CD8-positive, alpha-beta memory T cell (primary cell): ENCODE measurements around the gene IL21R. TPM values are rescaled to one million over a fixed set of nuclear protein-coding genes. Genes with fewer than 3 reads are reported as not detected.

Experiments used
- CTCF ChIA-PET: fragments of 350-600 bp; sonication (Branson Sonifier 250); formaldehyde crosslinking; loops from one replicate; lab custom pipeline; 2021; ENCODE audit warnings: antibody characterized with exemption; lab: Charles Lee
- POLR2A ChIA-PET: fragments of 350-600 bp; sonication (Branson Sonifier 250); formaldehyde crosslinking; loops from one replicate; lab custom pipeline; 2021; ENCODE audit warnings: antibody characterized with exemption; lab: Charles Lee
- DNase-seq, 5 donors: peaks; one replicate each; pipeline versions ENCODE4 v3.0.0 to v3.0.0-alpha.2; 2020 to 2022; ENCODE audit warnings: mixed read lengths in 1 of 5
- H3K27ac ChIP-seq: one replicate; pipeline ENCODE4 v1.7.0; 2013; ENCODE audit warnings: low read depth, mild to moderate bottlenecking, low read length, moderate library complexity
- H3K27me3 ChIP-seq: 2 replicates; pipeline ENCODE4 v1.7.0; 2013; ENCODE audit warnings: low read length, mild to moderate bottlenecking; ENCODE audit not compliant: insufficient read depth, poor library complexity, severe bottlenecking
- H3K36me3 ChIP-seq: 2 replicates; pipeline ENCODE4 v1.7.0; 2013; ENCODE audit warnings: mild to moderate bottlenecking, low read length, moderate library complexity; ENCODE audit not compliant: insufficient read depth
- H3K4me1 ChIP-seq: 2 replicates; pipeline ENCODE4 v1.7.0; 2013; ENCODE audit warnings: mild to moderate bottlenecking, low read length, moderate library complexity; ENCODE audit not compliant: insufficient read depth
- H3K4me3 ChIP-seq: 2 replicates; pipeline ENCODE4 v1.7.0; 2013; ENCODE audit warnings: mild to moderate bottlenecking, low read length
- H3K9me3 ChIP-seq: 2 replicates; pipeline ENCODE4 v1.7.0; 2013; ENCODE audit warnings: mild to moderate bottlenecking, low read length
- H3K27ac Mint-ChIP-seq, 8 donors: one replicate each; pipeline ENCODE4 v1.8.0; 2020 to 2021; ENCODE audit warnings: mixed read lengths in 8 of 8, mild to moderate bottlenecking in 6 of 8, inconsistent platforms in 3 of 8, moderate library complexity in 3 of 8
- H3K27me3 Mint-ChIP-seq, 2 donors: one replicate each; pipeline ENCODE4 v1.8.0; 2020 to 2021; ENCODE audit warnings: mixed read lengths in 2 of 2, mild to moderate bottlenecking in 1 of 2, moderate library complexity in 1 of 2
- H3K36me3 Mint-ChIP-seq, 3 donors: one replicate each; pipeline ENCODE4 v1.8.0; 2020 to 2021; ENCODE audit warnings: mixed read lengths in 3 of 3, inconsistent platforms in 1 of 3, mild to moderate bottlenecking in 1 of 3
- H3K4me1 Mint-ChIP-seq, 3 donors: one replicate each; pipeline ENCODE4 v1.8.0; 2020 to 2021; ENCODE audit warnings: mixed read lengths in 3 of 3, inconsistent platforms in 1 of 3, mild to moderate bottlenecking in 1 of 3
- H3K4me3 Mint-ChIP-seq, 7 donors: one replicate each; pipeline ENCODE4 v1.8.0; 2020 to 2021; ENCODE audit warnings: mixed read lengths in 7 of 7, mild to moderate bottlenecking in 6 of 7, moderate library complexity in 4 of 7, inconsistent platforms in 2 of 7
- H3K9me3 Mint-ChIP-seq, 5 donors: one replicate each; pipeline ENCODE4 v1.8.0; 2020 to 2022; ENCODE audit warnings: mixed read lengths in 5 of 5, mild to moderate bottlenecking in 3 of 5, moderate library complexity in 2 of 5, inconsistent platforms in 1 of 5
- polyA plus RNA-seq: library from polyadenylated mRNA; unstranded; fragments of 300-500 nt; fragmentation: Illumina TruSeq; gene quantifications from one replicate; pipeline ENCODE4 v1.2.3, GENCODE V29; 2021
- total RNA-seq, 2 experiments: library from RNA; stranded (reverse); gene quantifications; one replicate each; pipeline ENCODE4 v1.2.3, GENCODE V29; 2021

Gene IL21R
- total and polyA plus RNA-seq, 3 experiments from 2014 or later = 53.7 to 84.5 (median 80.5) TPM

- Mint-ChIP-seq H3K27me3 (peaks cover 0 to 5% of the 10 kb centered on the region in 2 donors), H3K27ac (peak overlapping the region in 7 of 8 donors; percentile 42 to 100 (median 98)), H3K9me3 (no peaks in the 10 kb centered on the region), H3K36me3 (peaks cover 5 to 59% (median 6%) of the 10 kb centered on the region in 3 donors), H3K4me1 (peaks cover 50 to 90% (median 55%) of the 10 kb centered on the region in 3 donors), H3K4me3 (peak overlapping the region in 5 of 7 donors; percentile 34 to 95 (median 84))
- Histone ChIP-seq H3K4me3 (no peak overlapping the region), H3K4me1 (peaks cover 67% of the 10 kb centered on the region), H3K27me3 (no peaks in the 10 kb centered on the region), H3K36me3 (peaks cover 12% of the 10 kb centered on the region), H3K9me3 (no peaks in the 10 kb centered on the region), H3K27ac (peak overlapping the region; percentile 86)
- no peak for DNase-seq
- CTCF ChIA-PET = interaction anchor here (0.6 to 3.3 kb wide), 15 partner anchors 11 to 309 kb away, joined by 3 to 20 read pairs (median 3); partner anchors contain the start of genes GTF3C1 and KATNIP
- POLR2A ChIA-PET = interaction anchor here (0.8 to 1.7 kb wide), 4 partner anchors 12 to 232 kb away, joined by 3 to 8 read pairs (median 4); no protein-coding TSS in a partner anchor
Observed at GRCh38 chr16:27462200-27462845, 60.3 kb downstream of the IL21R start.

DNA sequence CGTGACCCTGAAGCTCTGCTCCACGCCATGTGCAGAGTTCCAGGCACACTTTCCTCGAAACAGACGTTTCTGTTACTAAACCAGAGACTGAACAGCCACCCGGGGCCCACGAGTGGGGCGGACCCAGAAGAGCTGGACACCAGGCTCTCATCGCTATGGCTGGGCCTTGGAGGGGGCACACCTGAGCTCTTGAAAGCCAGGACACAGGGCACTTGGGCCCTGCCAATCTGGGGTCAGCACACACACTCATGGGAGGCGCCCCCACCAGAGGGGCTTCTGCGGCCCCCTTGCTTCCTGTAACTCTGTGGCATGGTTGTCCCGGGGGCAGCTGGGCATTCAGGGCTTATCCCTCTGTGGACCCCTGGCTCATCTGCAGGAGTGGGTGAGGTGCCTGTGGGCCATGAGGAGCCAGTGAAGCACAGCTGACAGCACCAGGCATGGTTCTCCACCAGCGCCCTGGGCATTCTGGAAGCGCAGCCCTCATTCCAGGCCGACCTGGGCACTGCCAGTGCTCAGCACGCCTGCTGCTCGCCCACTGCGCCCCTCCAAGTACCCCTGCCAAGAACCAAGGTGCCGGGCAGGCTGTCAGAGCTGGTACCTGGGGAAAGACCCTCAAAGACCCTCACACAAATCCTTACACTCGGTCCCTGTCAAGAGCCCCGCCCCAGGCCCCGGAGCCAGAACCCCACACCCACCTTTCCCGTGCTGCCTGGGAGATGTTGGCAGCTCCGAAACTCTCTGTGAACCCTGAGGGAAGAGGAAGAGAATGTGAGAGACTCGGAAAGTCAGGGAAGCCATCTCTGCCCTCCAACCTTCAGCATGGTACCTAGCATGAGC is 61.1 kb downstream of the IL21R start:
- peaks cover 9 to 66% (median 11%) of the 10 kb centered on the region in 3 donors for H3K36me3 Mint-ChIP-seq
- Histone ChIP-seq H3K27me3 (no peaks in the 10 kb centered on the region), H3K36me3 (peaks cover 16% of the 10 kb centered on the region), H3K4me3 (peak overlapping the region; percentile 38), H3K9me3 (no peaks in the 10 kb centered on the region), H3K27ac (peak overlapping the region; percentile 86), H3K4me1 (peaks cover 65% of the 10 kb centered on the region)
- CTCF ChIA-PET = interaction anchor here (0.6 to 3.3 kb wide), 19 partner anchors 11 to 310 kb away, joined by 3 to 20 read pairs (median 4); partner anchors contain the start of genes GTF3C1 and KATNIP
- peak overlapping the region; percentile 84 to 95 (median 85) for H3K4me3 Mint-ChIP-seq
- peaks cover 47 to 87% (median 52%) of the 10 kb centered on the region in 3 donors for H3K4me1 Mint-ChIP-seq
- no peaks in the 10 kb centered on the region for H3K9me3 Mint-ChIP-seq
- H3K27ac Mint-ChIP-seq = peak overlapping the region; percentile 96 to 100 (median 98)
- POLR2A ChIA-PET = interaction anchor here (0.8 to 1.7 kb wide), 8 partner anchors 12 to 232 kb away, joined by 3 to 8 read pairs (median 4); no protein-coding TSS in a partner anchor
- no peak for DNase-seq
- H3K27me3 Mint-ChIP-seq = peaks cover 0 to 4% of the 10 kb centered on the region in 2 donors

DNA sequence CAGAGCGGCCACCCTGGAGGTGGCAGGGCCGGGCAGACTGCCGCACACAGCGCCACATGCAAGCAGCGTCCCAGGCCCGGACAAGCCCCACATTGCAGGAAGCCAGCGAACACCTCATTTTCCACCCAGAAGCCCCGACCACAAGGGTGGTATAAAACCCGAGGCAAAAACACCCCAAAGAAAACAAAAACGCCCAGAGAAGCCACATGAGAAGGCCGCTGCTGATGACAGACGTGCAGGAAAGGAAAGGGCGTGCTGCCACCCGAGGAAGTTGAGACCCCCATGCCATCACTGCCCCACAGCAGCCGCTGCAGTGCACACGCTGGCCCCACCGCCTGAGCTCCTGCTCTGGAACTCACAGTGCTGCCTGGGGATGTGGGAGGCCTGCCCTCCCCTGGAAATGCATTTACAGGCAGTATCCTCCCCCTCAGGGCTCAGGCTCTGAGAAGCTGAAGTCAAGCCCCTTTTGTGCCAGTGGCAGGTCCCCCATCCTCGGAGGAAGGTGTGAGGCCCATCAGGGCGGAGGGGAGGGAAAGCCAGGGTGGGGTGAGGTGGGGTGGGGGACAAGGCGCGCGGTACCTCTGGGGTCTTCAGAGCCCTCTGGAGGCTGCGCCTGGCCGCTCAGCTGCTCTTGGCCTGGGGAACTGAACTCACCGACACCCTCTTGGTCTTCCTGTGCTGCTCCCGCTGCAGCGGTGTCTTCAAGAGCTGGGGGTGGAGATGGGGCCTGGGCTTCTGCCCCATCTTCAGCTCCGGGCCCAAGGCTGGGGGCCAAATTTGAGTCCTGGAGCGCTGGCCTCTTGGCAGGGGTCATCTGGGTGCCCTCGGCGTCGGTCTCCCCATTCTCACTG is 62.0 kb downstream of the IL21R start:
- Mint-ChIP-seq H3K9me3 (no peaks in the 10 kb centered on the region), H3K27ac (peak overlapping the region; percentile 96 to 100 (median 98)), H3K4me3 (peak overlapping the region; percentile 84 to 95 (median 85)), H3K4me1 (peaks cover 47 to 80% (median 52%) of the 10 kb centered on the region in 3 donors), H3K36me3 (peaks cover 13 to 71% (median 13%) of the 10 kb centered on the region in 3 donors), H3K27me3 (peaks cover 0 to 4% of the 10 kb centered on the region in 2 donors)
- peak; percentile 57 to 90 (median 88) for DNase-seq
- H3K9me3 ChIP-seq = no peaks in the 10 kb centered on the region
- H3K27me3 ChIP-seq = no peaks in the 10 kb centered on the region
- peak overlapping the region; percentile 38 for H3K4me3 ChIP-seq
- ChIA-PET POLR2A (interaction anchor here (1.0 to 1.5 kb wide), 7 partner anchors 17 to 233 kb away, joined by 3 to 7 read pairs (median 4); partner anchors contain the start of genes GTF3C1 and KATNIP), CTCF (interaction anchor here (0.9 to 3.3 kb wide), 11 partner anchors 9 to 290 kb away, joined by 3 to 20 read pairs (median 4); no protein-coding TSS in a partner anchor)
- peaks cover 65% of the 10 kb centered on the region for H3K4me1 ChIP-seq
- peak overlapping the region; percentile 86 for H3K27ac ChIP-seq
- H3K36me3 ChIP-seq = peaks cover 19% of the 10 kb centered on the region

DNA sequence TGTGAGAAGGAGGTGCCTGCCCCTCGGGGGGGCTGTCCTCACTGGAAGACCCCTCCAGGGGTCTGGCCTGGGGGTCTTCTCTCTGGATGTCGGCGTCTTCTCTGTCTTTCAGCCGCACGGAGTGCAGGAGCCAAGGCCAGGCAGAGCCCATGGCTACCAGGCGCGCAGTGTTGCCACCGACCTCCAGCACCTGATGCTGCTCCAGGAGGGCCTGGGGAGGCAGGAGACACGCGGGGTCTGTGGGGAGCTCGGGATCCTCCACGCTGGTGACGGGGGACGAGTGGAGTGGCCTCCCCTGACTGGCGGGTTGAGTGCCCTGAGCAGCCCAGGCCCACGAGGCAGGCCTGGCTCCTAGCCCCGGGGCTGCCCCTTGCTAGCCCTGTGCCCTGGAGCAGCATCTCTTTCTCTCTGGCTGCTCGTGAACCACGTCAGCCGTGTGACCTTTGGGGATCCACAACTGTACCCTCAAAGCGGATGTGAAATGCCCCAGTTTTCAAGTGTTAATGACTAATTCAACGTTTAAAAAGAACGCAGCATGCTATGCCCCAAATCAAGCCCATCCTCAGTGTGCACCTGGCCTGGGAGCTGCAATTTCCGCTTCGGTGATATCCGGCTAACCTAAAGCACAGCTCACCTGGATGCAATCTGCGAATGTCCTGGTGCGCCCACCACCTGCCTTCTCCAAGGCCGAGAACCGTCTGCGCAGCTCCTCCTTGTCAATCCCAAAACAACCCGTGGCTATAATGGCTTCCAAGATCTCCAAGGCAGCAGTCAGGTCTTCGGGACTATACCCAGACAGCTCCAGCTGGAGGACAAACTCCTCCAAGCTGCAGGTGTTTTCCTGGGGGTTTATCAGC is 62.9 kb downstream of the IL21R start:
- H3K36me3 Mint-ChIP-seq = peaks cover 11 to 74% (median 13%) of the 10 kb centered on the region in 3 donors
- peaks cover 25% of the 10 kb centered on the region for H3K36me3 ChIP-seq
- peaks cover 62% of the 10 kb centered on the region for H3K4me1 ChIP-seq

DNA sequence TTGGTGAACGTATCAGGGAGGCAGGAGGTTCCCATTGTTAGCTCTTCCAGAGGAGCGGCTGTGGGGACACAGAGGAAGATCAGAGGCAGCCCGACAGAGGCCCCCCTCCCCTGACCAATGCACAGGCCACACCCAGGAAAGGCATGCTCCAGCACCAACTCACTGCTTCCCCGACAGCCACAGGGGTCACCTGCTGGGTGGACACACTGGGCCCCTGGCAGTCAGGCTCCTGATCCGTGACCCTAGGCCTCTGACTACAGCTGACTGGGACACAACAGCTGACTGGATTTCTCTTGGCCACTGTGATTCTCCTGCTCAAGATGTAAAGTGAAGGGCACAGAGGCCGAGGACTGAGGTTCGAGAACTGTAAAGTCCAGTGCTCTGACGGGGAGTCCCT is 63.5 kb downstream of the IL21R start:
- peaks cover 38 to 64% (median 42%) of the 10 kb centered on the region in 3 donors for H3K4me1 Mint-ChIP-seq
- DNase-seq = no peak
- Histone ChIP-seq H3K9me3 (no peaks in the 10 kb centered on the region), H3K4me3 (no peak overlapping the region), H3K4me1 (peaks cover 56% of the 10 kb centered on the region), H3K36me3 (peaks cover 32% of the 10 kb centered on the region), H3K27ac (no peak overlapping the region), H3K27me3 (no peaks in the 10 kb centered on the region)
- ChIA-PET POLR2A (interaction anchor here (1.4 kb wide), 1 partner anchor 84 kb away, joined by 4 read pairs; the partner anchor contains the start of genes GTF3C1 and KATNIP), CTCF (interaction anchor here (1.3 to 1.6 kb wide), 2 partner anchors 63 to 228 kb away, joined by 3 to 4 read pairs; partner anchors contain the start of gene IL21R)
- H3K4me3 Mint-ChIP-seq = peak overlapping the region; percentile 72 to 95 (median 85)
- no peaks in the 10 kb centered on the region for H3K9me3 Mint-ChIP-seq
- peaks cover 16 to 76% (median 17%) of the 10 kb centered on the region in 3 donors for H3K36me3 Mint-ChIP-seq
- H3K27ac Mint-ChIP-seq = peak overlapping the region; percentile 81 to 100 (median 98)
- H3K27me3 Mint-ChIP-seq = peaks cover 0 to 4% of the 10 kb centered on the region in 2 donors

More for the DNA sequence above, 62.9 kb downstream of the IL21R start:
- no peaks in the 10 kb centered on the region for H3K9me3 ChIP-seq
- peak overlapping the region; percentile 38 for H3K4me3 ChIP-seq
- Mint-ChIP-seq H3K27ac (peak overlapping the region; percentile 81 to 100 (median 98)), H3K9me3 (no peaks in the 10 kb centered on the region), H3K4me3 (peak overlapping the region; percentile 72 to 95 (median 85)), H3K27me3 (peaks cover 0 to 4% of the 10 kb centered on the region in 2 donors), H3K4me1 (peaks cover 39 to 71% (median 46%) of the 10 kb centered on the region in 3 donors)
- peak overlapping the region; percentile 86 for H3K27ac ChIP-seq
- CTCF ChIA-PET = interaction anchor here (1.1 to 3.3 kb wide), 7 partner anchors 10 to 291 kb away, joined by 3 to 20 read pairs (median 4); partner anchors contain the start of gene IL21R
- no peaks in the 10 kb centered on the region for H3K27me3 ChIP-seq
- POLR2A ChIA-PET = interaction anchor here (1.3 to 1.4 kb wide), 4 partner anchors 18 to 228 kb away, joined by 3 to 7 read pairs (median 4); partner anchors contain the start of genes GTF3C1 and KATNIP
- peak in 4 of 5 donors; percentile 34 to 68 (median 59) for DNase-seq

DNA sequence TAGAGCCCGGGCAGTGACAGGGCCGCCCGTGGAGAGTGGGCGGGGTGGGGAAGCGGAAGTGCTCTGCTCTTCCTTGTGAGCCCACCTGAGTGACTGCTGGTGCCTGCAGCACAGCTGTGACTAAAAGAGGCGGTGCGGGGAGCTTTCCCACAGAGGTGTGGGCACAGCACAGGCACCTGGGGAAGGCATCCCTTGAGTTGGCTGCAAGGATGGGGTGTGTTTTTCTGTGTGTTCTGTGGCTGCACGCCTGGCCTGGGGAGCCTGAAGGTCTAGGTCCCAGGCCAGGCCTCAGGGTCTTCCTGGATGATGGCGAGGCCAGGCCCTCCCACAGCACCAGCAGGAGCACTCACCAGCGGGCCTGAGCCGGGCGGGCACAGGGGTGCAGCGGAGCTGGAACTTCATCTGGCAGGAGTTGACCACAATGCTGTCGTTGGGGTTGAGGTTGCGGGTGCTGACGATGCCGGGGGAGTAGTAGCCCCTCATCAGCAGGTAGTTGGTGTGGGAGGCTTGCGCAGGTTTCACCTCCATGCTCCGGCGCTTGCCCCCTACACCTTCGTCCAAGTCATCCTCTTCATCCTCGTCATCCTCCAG is 67.1 kb downstream of the IL21R start:
- Histone ChIP-seq H3K4me3 (no peak overlapping the region), H3K4me1 (peaks cover 21% of the 10 kb centered on the region), H3K27me3 (no peaks in the 10 kb centered on the region), H3K36me3 (peaks cover 43% of the 10 kb centered on the region), H3K9me3 (no peaks in the 10 kb centered on the region), H3K27ac (no peak overlapping the region)
- no peak for DNase-seq
- ChIA-PET POLR2A (no interaction called here), CTCF (interaction anchor here (0.8 kb wide), 1 partner anchor 101 kb away, joined by 3 read pairs; no protein-coding TSS in a partner anchor)
- H3K4me3 Mint-ChIP-seq = no peak overlapping the region
- H3K9me3 Mint-ChIP-seq = no peaks in the 10 kb centered on the region
- peaks cover 17 to 29% (median 23%) of the 10 kb centered on the region in 3 donors for H3K4me1 Mint-ChIP-seq
- peaks cover 22 to 89% (median 28%) of the 10 kb centered on the region in 3 donors for H3K36me3 Mint-ChIP-seq
- peak overlapping the region in 2 of 8 donors; percentile 11 to 33 for H3K27ac Mint-ChIP-seq
- H3K27me3 Mint-ChIP-seq = no peaks in the 10 kb centered on the region
